Measurements from ENCODE around the gene DELE1.
A peak's percentile ranks its signal among the peaks of the same experiment; 100 is the strongest.

DELE1 gene

GRCh38 chr5:141958546-141959172, 35.0 kb downstream of the DELE1 start:
- peak in 1 of 2 experiments; percentile 38 for DNase-seq

- peak; percentile 46 to 60 for DNase-seq
Measured at GRCh38 chr5:141960018-141960417, 36.3 kb downstream of the DELE1 start.

- peak; percentile 94 to 96 for DNase-seq
Measured at GRCh38 chr5:141960449-141961323, 37.0 kb downstream of the DELE1 start.

GRCh38 chr5:141961466-141961865, 37.8 kb downstream of the DELE1 start:
- no peak for DNase-seq

GRCh38 chr5:141963701-141964100, 40.0 kb downstream of the DELE1 start:
- DNase-seq, result no peak

GRCh38 chr5:141965071-141965470, 41.4 kb downstream of the DELE1 start:
- no peak for DNase-seq

GRCh38 chr5:141966275-141966962, 42.7 kb downstream of the DELE1 start:
- no peak for DNase-seq

- DNase-seq, result no peak
Measured at GRCh38 chr5:141966963-141967333, 43.3 kb downstream of the DELE1 start.

GRCh38 chr5:141968914-141969608, 45.4 kb downstream of the DELE1 start, which contains the start of gene RNF14:
RNF14 (plus strand) TSS chr5:141969105; CDS start chr5:141973589, 4,484 bp downstream.
- peak; percentile 96 to 97 for DNase-seq

GRCh38 chr5:141969783-141970771, 46.4 kb downstream of the DELE1 start:
- DNase-seq, result no peak

- no peak for DNase-seq
Measured at GRCh38 chr5:141973871-141974595, 50.4 kb downstream of the DELE1 start.

GRCh38 chr5:141976176-141976575, 52.5 kb downstream of the DELE1 start:
- no peak for DNase-seq

- DNase-seq, result no peak
Measured at GRCh38 chr5:141978389-141978788, 54.7 kb downstream of the DELE1 start.

GRCh38 chr5:141982626-141983025, 59.0 kb downstream of the DELE1 start:
- DNase-seq, result no peak

GRCh38 chr5:141986072-141986471, 62.4 kb downstream of the DELE1 start:
- DNase-seq, result no peak

- no peak for DNase-seq
Measured at GRCh38 chr5:141989720-141990119, 66.0 kb downstream of the DELE1 start.
